HCT116 (cell line): ENCODE data around the gene ENTR1.

ENCODE experiments used
- CEBPB ChIP-seq: IDR thresholded peaks from 2 replicates; pipeline ENCODE4 v1.6.1; 2012; ENCODE audit warnings: low read depth
- EZH2 ChIP-seq: fragments of 200-600 bp; sonication (generic); IDR thresholded peaks from 2 replicates; pipeline ENCODE4 v1.6.1; 2017; ENCODE audit warnings: antibody characterized with exemption, mixed run types
- EZH2phosphoT487 ChIP-seq: fragments of 200-600 bp; IDR thresholded peaks from 2 replicates; pipeline ENCODE4 v1.6.1; 2018; ENCODE audit warnings: antibody characterized with exemption, borderline replicate concordance
- JUND ChIP-seq: IDR thresholded peaks from 2 replicates; pipeline ENCODE4 v1.6.1; 2012
- POLR2A ChIP-seq: IDR thresholded peaks from 2 replicates; pipeline ENCODE4 v1.7.0; 2011; ENCODE audit warnings: borderline replicate concordance; ENCODE audit not compliant: insufficient read depth, insufficient read length; ENCODE audit errors: extremely low read depth
- ZFX ChIP-seq: fragments of 450-650 bp; IDR thresholded peaks from 2 replicates; pipeline ENCODE4 v1.6.1; 2017
- TF ChIP-seq, protein P1 (sequence below), 3 experiments: fragments of 200-600 bp in 1 of 3; sonication (generic) in 1 of 3; IDR thresholded peaks in 2 of 3; conservative IDR thresholded peaks in 1 of 3; 2 replicates each; pipeline ENCODE4 v1.5.1; 2012 to 2017; ENCODE audit warnings: low read depth in 2 of 3, low read length in 2 of 3, antibody characterized with exemption in 1 of 3, borderline replicate concordance in 1 of 3, control low read depth in 1 of 3, mild to moderate bottlenecking in 1 of 3, mixed read lengths in 1 of 3, mixed run types in 1 of 3, moderate library complexity in 1 of 3; ENCODE audit not compliant: insufficient read depth in 1 of 3

DNA sequence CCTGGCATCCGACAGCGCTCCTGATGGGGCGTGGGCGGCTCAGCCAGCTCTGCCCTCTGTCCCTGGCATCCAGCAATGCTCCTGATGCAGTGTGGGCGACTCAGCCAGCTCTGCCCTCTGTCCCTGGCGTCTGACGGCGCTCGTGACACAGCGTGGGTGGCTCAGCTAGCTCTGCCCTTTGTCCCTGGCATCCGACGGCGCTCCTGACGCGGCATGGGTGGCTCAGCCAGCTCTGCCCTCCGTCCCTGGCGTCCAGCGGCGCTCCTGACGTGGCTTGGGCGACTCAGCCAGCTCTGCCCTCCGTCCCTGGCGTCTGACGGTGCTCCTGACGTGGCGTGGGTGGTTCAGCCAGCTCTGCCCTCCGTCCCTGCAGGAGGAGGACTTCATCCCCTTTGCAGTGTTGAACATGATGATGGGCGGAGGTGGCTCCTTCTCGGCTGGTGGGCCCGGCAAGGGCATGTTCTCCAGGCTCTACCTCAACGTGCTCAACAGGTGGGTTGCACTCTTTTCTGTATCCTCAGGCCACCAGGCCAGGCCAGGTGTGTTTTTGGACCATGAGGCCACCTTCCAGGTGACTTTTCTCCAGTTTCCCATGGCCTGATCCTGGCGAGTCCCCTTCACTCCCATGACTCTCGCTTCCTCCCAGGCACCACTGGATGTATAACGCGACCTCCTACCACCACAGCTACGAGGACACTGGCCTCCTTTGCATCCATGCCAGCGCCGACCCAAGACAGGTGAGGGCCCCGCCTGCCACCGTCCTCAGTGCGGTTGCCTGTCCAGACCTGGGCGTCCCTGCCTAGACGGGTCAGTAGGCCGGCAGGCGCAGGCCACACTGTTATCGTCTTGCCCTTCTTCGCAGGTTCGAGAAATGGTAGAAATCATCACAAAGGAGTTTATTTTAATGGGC, 8.0 kb upstream of the ENTR1 start:
- TF ChIP-seq EZH2: no peak
- TF ChIP-seq, protein P1, sequence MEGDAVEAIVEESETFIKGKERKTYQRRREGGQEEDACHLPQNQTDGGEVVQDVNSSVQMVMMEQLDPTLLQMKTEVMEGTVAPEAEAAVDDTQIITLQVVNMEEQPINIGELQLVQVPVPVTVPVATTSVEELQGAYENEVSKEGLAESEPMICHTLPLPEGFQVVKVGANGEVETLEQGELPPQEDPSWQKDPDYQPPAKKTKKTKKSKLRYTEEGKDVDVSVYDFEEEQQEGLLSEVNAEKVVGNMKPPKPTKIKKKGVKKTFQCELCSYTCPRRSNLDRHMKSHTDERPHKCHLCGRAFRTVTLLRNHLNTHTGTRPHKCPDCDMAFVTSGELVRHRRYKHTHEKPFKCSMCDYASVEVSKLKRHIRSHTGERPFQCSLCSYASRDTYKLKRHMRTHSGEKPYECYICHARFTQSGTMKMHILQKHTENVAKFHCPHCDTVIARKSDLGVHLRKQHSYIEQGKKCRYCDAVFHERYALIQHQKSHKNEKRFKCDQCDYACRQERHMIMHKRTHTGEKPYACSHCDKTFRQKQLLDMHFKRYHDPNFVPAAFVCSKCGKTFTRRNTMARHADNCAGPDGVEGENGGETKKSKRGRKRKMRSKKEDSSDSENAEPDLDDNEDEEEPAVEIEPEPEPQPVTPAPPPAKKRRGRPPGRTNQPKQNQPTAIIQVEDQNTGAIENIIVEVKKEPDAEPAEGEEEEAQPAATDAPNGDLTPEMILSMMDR (IDR thresholded peaks at IDR 0.05 in 2 of 3, conservative IDR thresholded peaks at IDR 0.05 in 1 of 3; ENCODE audit: borderline replicate concordance in 1 of 3, insufficient read depth in 1 of 3, low read depth in 2 of 3, low read length in 2 of 3): no peak
- no peak for TF ChIP-seq CEBPB
- no peak for TF ChIP-seq POLR2A
- TF ChIP-seq EZH2phosphoT487: no peak
- no peak for TF ChIP-seq ZFX
- no peak for TF ChIP-seq JUND
